Measurements from ENCODE around the gene SPTSSB.

Gene SPTSSB

GRCh38 chr3:161392853-161393252, 21.5 kb upstream of the SPTSSB start:
- H3K4me3 ChIP-seq (replicated peaks; ENCODE audit: low read depth, low read length) = no peak overlapping the region
- TF ChIP-seq CTCF (IDR thresholded peaks at IDR 0.05; ENCODE audit: low read length, missing control alignments) = no peak
- no peak for DNase-seq (ENCODE audit: low read depth)

GRCh38 chr3:161390200-161390599, 18.9 kb upstream of the SPTSSB start:
- no peak overlapping the region for H3K4me3 ChIP-seq (replicated peaks; ENCODE audit: low read depth, low read length)
- TF ChIP-seq CTCF (IDR thresholded peaks at IDR 0.05; ENCODE audit: low read length, missing control alignments) = no peak
- DNase-seq (ENCODE audit: low read depth) = no peak

DNA sequence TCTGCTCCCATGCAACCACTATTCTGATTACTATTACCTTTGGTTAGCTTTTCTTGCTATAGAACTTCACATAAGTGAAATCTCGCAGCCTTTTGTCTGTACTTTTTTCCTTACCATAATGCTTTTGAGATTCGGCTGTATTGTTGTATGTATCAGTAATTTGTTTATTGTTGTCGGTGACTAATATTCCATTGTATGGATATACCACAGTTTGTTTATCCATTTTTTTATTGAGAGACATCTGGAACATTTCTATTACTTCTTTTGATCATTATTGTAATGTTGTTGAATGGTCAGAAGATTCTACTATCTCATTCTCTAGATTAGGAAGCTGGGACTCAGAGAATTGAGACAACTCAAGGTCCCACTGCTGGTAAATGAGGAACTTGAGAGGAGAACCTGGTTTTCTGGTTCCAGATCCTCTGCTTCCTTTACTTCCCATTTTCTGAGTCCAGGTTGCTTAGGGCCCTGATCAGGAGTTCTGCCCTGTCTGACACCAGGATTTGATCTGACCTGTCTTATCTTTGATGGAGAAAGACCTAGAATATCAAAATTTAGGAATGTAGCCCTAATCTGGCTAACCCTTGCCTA, 18.2 kb upstream of the SPTSSB start:
- no peak overlapping the region for H3K4me3 ChIP-seq (replicated peaks; ENCODE audit: low read depth, low read length)
- TF ChIP-seq CTCF (IDR thresholded peaks at IDR 0.05; ENCODE audit: low read length, missing control alignments) = no peak
- no peak for DNase-seq (ENCODE audit: low read depth)

DNA sequence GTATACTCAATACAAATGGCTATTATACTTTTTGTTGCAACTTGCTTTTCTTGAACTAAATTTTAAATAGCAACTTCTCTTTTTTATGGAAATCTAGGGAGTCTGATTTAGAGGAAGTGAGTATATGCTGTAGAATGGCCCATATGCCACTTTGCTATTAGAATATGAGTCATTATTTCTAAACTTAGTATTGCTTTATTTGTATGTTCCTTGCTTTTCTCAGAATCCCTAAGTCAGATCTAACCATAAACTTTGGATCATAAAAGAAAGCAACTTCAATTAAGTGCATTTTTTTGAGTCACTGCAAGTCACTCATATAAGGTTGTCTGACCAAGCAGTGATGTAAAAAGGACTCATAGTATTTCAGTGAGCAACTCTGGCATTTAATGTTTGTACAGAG, 17.5 kb upstream of the SPTSSB start:
- DNase-seq (ENCODE audit: low read depth) = no peak
- no peak overlapping the region for H3K4me3 ChIP-seq (replicated peaks; ENCODE audit: low read depth, low read length)
- no peak for TF ChIP-seq CTCF (IDR thresholded peaks at IDR 0.05; ENCODE audit: low read length, missing control alignments)

DNA sequence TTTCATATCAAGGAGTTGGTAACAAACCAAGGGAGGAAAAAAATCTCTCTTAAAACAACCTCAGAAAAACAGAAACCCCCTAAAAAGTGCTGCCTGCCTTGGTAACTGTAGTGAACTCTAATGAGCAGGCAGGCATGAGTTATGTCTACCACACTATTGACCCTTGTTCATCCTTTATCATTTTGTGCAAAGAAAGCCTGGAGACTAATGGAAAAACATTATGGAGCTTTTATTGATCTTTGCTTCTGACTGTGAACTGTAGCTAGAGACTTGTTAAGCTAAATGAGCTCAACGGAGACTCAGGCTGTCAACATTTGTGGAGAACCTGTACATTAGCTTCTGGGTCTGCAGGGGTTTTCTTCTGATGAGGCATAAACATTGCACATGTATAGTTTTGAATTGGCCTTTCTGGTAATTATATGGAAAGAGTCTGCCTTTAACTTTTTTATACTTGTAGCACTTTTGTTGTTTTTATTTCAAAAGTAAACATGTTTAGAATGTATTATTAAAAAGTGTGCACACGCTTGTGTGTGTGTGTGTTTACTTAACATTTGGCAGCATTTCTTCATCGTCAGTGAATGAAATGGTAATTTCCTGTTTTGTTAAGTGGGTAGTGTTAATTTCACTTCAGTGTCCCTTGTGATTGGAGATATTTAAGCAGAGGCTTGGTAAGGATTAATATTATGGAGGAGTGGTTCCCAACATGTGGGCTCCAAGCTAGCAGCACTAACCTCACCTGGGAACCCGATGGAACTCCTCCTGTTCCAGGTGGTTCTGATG, 15.9 kb upstream of the SPTSSB start:
- no peak for DNase-seq (ENCODE audit: low read depth)
- H3K4me3 ChIP-seq (replicated peaks; ENCODE audit: low read depth, low read length) = no peak overlapping the region
- TF ChIP-seq CTCF (IDR thresholded peaks at IDR 0.05; ENCODE audit: low read length, missing control alignments) = no peak

DNA sequence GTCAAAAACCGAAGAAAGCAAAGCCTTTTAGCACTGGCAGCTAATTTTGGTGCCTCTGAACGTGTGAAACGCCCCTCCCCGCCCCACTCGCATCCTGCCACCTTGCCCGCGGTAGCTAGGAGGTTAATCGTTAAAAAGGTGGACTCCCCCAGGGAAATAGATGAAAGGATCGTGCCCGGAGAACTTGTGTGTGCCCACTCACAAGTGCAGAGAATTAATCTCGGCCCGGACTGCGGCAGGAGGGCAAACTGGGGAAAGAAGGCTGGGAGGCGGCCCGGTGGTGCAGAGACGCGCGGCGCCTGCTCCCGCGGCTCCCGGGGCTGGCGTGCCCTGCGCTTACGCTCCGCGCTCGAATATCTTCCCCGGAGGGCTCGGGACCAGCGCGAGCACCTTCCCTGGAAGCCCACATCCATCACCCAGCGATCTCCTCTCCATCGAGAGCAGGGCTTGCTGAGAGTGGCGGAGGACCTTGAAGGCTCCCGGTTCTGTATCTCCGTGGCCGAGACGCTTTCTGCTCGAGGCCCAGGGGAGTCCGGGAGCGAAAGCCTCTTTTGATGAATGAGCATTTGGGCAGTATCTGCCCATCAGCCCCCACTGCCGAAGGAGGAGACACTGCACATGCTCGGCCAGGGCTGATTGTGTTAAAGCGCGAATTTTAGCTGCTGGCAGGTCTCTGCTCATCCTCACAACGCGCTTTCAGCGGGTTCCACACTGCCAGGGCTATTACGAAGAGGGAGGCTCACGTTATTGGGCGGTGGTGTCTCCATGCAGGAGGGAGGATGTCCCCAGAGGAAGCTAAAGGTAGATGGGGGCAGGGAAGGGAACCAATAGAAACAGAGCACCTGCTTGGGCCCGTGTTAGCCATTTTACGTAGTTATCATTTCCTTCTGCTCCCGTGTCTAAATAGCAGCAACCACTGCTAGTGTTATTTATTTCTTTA, 1.3 kb upstream of the SPTSSB start:
- H3K4me3 ChIP-seq (replicated peaks; ENCODE audit: low read depth, low read length) = peak overlapping the region; percentile 45
- TF ChIP-seq CTCF (IDR thresholded peaks at IDR 0.05; ENCODE audit: low read length, missing control alignments) = no peak
- no peak for DNase-seq (ENCODE audit: low read depth)
